Effector CD8-positive, alpha-beta T cell (primary cell): Measurements from ENCODE around the gene NPB.

Source experiments
- DNase-seq: peaks from one replicate; lab custom pipeline; 2025; lab: John Stamatoyannopoulos, UW

The NPB gene

DNA sequence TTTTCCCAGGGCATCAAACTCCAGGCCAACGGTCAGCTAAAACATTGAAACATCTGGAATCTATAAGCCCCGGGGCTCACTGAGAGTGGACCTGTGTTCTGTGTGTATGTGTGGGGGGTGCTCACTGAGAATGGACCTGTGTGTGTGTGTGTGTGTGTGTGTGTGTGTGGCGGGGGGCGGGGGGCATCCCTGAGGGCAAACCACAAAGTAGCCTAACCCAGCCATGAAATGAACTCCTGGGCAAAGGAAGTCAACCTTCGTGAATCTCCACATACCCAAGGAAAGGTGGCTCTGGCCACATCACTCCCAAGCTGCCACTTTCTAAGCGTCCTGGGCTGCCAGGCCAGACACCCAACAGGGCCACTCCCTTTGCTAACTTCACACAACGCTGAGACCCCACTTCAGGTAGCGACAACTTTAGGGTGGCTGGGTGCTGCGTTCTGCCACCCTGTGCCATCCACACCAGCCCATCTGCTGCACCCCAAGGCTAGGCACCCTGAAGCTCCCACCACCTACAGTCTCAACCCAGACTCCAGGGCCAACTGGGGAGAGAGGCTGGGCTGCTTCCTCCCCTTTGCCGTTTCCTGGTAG, 23.9 kb downstream of the NPB start:
- no peak for DNase-seq

DNA sequence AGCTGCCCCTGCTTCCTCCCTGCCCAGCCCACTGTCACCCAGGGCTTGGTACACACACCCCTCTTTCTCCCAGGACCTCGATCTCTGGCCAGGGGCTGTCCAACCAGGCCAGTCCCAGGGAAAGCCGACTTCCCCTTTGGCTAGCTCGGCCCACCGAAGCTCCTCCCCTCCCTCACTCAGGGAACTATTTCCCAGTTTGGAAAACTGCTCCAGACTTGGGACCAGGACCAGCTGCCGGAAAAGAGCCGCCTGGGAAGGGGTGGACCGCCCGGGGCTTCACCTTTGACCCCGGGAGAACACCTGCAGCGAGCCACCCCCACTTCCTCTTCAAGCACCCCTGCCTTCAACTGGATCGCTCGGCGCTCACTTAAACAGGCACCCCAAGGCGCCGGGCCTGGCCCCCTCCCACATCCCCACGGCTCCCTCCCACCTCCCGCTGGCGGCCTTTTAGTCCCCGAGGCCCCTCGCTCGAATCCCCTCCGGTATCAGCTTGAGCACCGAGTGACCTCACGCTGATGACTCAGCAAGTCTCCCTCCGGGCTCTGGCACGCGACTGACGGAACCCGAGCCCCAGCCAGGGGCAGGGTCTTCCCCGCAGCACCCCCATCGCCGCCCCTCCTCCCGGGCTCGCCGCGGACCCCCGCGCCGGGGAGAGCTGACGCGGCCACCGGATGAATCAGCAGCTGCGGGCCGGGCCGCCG, 24.6 kb downstream of the NPB start:
- DNase-seq = no peak

DNA sequence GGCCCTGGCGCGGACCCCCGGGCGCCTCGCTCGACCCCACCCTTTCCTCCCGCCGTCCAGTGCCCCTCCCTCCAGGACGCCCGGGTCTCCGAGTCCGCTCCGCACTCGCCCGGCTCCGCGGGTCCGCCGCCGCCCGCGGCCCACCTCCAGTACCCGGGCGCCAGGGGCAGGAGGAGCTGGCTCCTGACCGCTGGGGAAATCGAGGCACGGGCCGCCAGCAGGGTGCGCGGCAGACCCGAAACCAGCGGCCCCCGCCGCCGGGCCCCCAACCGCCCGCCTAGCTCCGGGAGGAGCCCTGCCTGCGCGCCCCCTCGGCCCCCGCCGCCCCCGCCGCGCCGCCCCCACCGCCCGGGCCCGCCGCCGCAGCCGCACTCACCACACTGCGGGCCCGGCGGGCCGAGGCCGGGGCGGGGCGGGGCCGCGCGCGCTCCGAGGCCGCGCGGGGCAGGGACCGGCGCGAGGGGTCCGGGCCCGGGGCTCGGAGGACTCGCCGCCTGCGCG, 25.2 kb downstream of the NPB start:
- DNase-seq = no peak

DNA sequence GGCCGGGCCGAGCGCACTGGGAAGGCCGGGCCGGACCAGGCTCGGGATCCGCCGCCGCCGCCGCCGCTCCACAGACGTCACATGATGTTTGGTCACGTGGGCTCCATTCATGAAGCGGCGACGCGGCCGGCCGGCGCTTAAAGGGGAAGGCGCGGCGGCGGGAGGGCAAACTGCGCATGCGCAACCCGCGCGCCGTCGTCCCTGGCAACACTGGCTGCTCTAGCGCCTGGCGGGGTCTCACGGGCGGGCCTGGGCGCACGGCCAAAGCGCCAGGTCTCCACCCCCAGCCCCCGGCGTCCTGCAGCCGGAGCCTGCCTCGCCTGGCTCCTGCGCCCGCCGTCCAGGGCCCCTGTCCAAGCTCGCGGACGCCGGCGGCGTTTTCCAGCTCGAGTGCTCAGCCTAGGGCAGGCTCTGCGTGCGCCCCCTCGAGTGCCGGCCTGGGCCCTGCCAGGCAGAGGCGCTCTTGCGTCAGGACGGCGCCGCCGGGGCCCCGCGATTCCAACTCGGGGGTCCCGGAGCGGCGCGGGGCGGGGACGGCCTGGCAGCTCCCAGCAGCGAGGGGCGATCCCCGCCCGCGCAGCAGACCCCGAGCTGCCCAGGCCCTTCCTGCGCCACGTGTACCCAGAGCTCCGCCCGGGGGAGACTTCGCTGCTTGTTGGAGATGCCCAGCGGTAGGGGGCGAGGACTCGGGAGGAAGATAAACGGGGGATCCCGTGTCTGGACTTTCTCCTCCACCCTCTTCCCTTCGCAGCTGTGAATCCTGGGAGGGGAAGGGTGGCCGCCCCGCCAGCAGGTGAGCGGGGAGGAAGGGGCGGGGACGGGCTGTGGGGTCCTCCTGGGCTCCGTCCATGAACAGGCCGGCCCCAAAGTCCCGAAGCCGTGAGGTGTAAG, 25.9 kb downstream of the NPB start, which contains the start of gene MAFG:
Gene MAFG (minus strand): TSS at position 83 of the 891 bp plus-strand sequence. CDS start 4,550 bp downstream, outside the sequence.
- peak; percentile 85 for DNase-seq

DNA sequence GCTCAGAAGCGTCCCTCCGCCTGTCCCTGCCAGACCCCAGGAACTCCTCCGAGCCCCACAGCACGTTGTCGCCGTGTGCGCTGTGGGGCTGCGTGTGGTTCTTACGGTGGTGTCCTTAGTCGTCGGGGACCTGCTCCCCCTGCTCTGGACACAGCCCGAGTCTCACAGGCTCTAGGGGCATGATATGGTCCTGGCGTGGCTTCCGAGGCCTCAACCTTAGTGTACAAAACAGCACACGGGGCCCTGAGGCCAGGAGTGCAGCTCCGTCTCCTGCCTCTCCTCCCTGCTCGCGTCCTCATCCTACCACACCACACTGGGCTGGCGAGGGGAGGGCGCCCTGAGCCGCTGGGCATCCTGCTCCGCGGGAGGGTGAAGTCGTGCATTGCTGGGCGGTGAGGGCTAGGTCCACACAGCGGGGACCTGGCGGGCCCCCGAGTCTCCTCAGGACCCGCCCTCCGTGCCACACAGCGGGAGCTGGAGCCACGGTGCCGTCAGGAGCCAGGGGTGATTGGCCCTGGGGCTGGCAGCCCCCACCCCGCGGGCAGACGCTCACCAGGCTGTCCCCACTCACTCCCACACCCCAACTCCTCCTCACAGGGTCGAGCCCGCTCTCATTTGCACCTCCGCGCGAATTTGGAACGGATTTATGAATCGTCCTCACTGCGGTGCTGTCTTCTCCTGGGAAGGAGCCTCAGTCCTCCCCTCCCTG, 26.7 kb downstream of the NPB start:
- DNase-seq = no peak

DNA sequence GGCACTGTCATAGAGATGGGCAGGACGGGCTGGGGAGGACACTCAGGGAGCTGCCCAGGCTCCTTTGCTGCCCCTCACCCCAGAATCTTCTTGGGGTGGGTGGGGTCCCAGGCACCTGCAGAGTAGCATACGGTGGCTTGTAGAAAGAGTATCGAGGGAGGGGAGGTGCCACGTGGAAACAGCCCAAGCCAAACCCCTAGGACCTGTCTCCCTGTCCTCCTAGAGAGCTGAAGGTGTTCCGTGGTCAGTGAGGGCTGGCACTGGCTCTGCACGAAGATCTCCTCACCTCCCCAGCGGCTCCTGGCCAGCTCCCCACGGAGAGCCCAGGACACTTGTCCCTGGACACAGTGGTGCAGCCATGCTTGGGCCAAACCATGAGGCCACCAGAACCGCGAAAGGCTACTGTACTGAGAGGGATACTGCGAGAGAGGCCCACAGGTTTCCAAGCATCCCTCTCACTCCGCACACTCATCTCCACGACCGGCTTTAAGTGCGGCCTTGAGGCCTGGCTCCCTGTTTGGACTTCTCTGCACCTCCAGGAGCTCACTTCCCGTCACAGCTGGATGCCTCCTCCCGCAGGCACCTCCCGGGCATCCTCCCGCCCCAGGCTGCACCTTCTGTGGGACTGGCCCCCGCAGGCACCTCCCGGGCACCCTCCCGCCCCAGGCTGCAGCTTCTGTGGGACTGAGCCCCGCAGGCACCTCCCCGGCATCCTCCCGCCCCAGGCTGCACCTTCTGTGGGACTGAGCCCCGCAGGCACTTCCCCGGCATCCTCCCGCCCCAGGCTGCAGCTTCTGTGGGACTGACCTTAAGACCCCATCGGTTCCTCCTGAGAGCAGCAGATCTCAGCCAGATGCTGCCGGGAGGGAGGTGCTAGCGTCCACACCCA, 27.5 kb downstream of the NPB start:
- DNase-seq = no peak

DNA sequence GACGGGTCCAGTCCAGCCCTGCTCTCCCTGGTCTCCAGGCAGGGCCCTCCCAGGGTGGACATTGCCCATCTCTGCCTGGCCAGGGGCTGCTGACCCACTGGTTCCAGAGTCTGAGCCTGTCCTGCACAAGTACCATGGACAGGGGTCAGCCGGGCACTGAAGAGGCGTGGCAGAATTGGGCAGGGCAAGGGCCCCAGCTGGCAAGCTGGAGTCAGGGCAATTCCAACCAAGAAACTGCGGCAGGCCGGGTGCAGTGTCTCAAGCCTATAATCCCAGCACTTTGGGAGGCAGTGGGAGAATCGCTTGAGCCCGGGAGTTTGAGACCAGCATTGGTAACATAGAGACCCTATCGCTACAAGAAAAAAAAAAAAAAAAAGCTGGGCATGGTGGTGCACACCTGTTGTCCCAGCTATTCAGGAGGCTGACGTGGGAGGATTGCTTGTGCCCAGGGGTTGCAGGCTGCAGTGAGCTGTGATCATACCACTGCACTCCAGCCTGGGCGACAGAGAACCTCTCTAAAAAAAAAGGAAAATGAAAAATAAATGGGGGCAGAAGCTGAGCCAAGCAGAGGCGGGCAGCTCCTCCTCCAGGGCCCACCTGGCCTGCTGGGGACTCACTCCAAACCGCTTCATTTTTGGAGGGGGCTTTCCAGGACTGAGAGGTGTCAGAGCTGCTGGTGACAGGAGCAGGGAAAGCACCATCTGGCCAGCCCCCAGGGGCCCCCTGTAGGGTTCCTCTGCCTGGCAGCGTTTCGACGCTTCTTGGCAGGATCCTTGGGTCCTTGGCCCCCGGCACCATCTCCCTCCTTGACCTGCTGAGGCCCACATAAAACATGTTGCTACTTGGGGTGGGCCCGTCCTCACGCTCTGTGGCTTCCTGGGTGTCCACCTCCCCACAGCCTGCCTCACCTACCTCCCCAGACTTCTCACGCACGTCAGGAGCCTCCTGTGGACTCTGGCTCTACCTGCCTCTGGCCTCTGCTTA, 28.4 kb downstream of the NPB start:
- no peak for DNase-seq

DNA sequence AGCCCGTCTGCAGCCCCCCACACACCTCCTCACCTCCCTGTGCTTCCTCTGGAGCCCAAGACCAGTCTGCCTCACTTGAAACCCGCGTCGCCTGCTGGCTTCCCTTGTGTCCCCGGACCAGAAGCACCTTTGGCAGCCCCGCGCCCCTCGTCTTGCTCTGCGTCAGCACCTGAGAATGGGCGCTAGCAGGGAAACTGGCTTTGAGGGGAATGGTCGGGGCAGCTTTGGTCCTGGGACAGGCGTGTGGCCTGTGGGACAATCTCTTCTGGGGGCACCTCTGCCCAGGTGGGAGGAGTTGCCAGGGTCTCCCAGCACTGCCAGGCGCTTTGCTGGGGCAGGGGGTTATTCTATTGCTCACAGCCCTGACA, 29.1 kb downstream of the NPB start:
- no peak for DNase-seq

DNA sequence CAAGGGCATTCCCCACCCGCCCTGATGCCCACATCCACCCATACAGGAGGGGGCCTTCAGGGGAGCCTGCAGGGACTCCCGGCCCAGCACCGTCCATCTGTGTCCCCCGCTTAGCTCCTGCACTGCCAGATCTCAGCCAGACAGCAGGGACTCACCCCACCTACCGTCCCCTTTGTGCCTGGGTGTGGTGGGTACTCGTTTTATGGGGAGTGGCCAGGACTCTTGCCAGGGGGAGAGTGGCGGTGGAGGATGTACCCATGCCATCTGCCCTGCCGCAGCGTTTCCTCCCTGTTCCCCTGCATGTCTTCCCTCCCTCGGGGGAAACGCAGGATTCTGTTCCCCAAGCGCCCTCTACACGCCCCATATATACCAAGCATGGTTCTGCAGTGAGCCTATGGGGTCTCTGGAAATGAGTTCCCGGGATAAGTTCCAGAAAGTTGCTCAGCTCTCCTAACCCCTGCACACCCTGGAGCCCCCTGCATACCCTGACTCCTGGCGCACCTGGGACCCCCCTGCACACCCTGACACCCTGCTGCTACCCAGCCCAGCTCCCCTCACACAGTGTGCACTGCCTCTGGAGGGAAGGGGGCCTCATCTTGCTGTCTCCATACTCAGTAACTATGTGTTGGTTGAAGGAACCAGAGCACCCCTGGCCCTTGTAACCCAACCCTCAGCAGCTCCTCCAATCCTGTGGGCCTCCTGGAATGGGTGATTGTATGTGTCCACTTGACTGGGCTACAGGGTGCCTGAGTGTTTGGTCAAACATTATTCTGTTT, 29.7 kb downstream of the NPB start:
- no peak for DNase-seq

DNA sequence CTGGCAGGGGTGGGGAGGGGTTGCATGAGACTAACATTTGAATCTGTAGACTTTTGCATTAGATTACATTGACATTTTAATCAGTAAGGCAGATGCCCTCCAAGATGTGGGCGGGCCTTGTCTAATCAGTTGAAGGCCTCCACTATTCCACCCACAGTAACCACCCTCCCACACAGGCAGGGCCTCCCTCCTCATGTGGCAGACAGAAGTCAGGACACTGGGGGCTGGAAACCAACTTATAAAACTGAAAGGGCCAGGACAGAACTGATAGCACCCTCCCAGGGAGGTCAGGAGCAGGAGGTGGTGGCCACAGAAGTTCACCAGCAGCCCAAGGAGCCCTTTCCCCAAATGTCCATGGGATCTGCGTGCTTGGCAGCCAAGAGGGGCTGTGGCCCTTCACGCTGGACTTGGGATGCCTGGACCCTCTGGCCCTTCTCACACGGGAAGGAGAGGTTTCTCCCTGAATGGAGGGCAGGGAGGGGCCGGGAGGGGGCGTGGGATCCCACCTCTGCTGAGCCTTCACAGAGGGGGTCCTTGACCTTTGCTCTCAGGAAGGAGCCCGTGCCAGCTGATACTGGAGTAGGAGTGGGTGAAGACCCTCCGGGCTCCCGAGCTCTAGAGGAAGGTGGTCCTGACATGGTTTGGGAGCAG, 30.4 kb downstream of the NPB start:
- DNase-seq = no peak

DNA sequence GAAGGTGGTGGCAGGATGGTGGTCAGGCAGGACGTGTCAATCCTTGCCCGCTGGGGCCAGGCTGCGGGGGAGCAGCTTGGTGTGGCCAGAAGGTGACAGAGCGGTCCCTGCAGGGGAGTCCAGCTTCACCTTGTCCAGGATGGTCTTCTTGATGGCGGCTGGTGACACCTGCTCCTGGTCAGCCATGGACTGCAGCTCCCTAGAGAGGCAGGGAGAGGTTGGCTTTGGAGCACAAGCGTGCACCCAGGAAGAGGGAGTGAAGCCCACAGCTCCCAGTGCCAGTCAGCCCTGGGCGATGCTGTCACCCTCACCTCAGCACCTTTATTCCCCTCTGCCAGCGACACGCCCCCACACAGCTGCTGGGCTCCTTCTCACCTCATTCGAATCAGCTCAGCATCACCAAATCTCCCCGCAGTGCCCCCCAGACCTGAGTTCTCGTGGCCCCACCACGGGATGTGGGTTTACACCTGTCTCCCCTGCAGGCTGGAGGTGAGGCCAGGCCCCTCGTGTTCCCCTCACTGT, 31.2 kb downstream of the NPB start:
- no peak for DNase-seq

DNA sequence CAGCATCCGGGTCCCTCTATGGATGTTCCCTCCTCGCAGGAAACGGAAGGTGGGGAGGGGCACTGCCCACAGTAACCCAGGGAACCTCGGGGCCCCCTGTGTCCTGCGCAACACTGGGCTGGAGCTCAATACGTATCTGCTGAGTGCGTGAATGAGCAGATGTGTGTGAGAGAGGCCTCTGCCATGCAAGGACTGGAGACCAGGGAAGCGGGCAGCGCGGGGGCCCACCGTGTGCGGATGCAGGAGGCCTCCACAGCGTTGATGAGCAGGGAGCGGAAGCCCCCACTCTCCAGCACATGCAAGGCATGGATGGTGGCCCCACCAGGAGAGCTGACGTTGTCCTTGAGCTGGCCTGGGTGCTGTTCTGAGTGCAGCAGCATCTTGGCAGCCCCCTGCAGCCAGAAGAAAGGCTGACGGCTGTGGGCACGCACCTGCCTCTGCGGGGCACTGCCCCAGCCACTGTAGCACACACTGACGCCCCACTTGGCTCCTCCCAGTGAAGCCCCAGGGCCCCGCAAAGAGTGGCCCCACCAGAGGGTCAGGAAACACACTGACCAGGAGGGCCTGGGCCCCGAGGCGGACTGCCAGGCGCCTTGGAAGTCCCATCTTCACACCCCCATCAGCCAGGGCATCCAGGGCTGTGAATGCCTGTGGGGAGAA, 32.2 kb downstream of the NPB start:
- DNase-seq = no peak

DNA sequence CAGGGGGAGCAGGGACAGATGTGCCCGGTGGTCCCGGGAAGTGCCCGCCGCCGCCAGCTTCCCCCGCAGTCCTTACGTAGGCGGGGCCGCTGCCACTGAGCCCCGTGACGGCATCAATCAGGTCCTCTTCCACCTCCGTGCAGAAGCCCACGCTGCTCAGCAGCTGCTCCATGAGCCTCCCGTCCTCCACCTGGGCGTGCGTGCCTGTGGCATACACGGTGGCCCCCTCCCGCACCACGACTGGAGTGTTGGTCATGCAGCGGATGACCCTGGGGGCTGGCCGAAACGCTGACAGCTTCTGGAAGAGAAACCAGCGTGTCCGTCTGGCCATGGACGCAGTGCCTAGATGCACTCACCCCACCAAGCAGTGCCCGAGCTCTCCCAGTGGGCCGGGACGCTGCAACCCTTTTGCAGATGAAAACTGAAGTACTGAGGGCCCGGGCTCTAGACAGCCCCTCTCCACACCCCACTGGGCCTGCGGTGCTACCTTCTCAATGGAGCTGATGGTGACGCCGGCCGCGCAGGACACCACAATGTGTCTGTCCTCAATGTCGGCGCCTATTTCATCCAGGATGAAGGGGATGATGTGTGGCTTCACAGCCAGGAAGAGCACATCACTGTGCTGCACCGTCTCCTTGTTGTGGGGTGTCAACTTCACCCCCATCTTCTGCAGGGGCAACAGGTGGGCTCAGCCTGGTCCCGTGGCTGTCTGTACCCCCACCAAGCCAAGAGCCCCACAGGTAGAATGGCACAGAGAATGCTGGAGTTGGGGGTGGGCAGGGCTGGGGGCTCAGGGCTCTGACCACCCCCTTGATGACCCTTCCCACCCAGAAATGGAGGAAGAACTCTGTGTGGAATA, 33.0 kb downstream of the NPB start:
- no peak for DNase-seq

DNA sequence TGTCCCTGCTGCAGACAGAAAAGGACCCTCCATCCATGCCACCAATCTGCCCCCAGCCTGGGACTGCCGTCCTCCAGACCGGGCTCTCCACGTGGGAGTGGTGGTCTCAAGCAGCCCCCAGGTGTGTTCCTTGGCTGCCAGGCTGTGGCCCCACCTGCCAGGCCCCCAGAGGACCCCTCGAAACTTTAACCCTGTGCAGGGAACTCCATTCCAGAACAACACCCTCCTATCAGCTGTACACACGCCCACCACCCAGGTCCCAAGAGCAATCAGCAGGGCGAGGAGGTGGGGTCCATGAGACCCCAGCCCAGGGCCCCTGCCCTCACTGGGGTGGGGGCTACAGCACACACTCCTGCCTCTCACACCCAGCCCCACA, 33.7 kb downstream of the NPB start:
- no peak for DNase-seq

DNA sequence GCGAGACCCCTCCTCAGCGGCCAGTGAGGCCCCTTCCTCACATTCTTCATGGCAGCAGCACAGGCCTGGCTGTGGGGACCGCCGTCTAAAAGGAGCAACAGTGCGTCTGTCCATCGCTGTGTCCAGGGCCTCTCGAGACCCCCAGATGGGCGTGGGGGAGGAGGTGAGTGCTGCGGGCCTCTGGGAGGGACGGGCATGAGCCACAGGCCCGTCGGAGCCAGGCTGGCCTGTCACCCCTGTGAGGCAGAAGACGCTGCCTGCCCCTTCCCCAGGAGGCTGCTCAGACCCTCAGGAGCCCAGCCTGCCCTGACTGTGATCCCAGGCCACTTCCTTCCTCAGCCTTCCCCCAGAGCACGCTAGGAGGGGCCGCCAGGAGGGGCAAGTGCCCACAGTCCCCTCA, 37.2 kb downstream of the NPB start:
- no peak for DNase-seq

DNA sequence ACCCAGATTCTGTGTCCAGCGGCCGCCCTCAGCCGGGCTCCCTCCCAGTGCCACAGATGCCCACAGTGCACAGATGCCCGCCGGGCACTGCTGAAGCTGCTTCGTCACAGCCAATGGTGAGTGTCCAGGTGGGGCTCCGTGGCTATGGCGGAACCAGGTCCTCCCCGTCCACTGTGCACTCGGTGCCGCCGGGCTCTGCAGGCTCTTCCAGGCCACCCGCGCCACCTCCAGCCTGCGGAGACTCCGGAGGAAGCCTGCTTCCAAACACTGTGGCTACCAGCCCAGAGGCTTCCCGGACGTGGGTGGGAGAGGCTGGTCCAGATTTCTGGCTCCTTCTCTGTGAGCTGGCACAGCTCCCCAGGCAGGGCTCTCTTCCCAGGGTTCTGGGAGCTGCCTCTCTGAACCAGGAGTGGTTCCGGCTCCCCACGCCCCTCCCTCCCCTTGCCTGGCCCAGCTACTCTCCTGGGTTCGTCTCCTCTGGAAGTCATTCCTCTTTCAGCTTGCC, 37.9 kb downstream of the NPB start:
- DNase-seq = no peak
